Hepatocyte (in vitro differentiated cells): ENCODE results near the gene RNASE11.
"Not testable (repeated sequence)": the region's sequence is repeated elsewhere in the genome, so short reads cannot be mapped to it uniquely, and the experiment has no call there.

Experiments used
- CTCF ChIP-seq: fragments of 200-600 bp; sonication (generic); IDR thresholded peaks from 2 replicates; pipeline ENCODE4 v1.5.1; 2016; ENCODE audit warnings: antibody characterized with exemption, mild to moderate bottlenecking; ENCODE audit not compliant: poor library complexity
- EZH2 ChIP-seq: fragments of 200-600 bp; sonication (generic); IDR thresholded peaks from 2 replicates; pipeline ENCODE4 v1.6.1; 2016; ENCODE audit warnings: antibody characterized with exemption, mild to moderate bottlenecking, borderline replicate concordance
- EZH2phosphoT487 ChIP-seq: fragments of 200-600 bp; sonication (generic); IDR thresholded peaks from one replicate; pipeline ENCODE4 v1.6.1; 2018; ENCODE audit warnings: antibody characterized with exemption, mild to moderate bottlenecking, low read depth, moderate library complexity; ENCODE audit not compliant: unreplicated experiment, severe bottlenecking

GRCh38 chr14:20569865-20570264, 17.9 kb downstream of the RNASE11 start:
- not testable (repeated sequence) for TF ChIP-seq EZH2, CTCF, EZH2phosphoT487
